Renal cortex interstitium (tissue), 11 donors: ENCODE data around the gene PLEKHA4. TPM values are rescaled to one million over a fixed set of nuclear protein-coding genes. Genes with fewer than 3 reads are reported as not detected.
"Not testable (repeated sequence)": the region's sequence is repeated elsewhere in the genome, so short reads cannot be mapped to it uniquely, and the experiment has no call there.

Source experiments
- DNase-seq, 11 donors: peaks; one replicate each; pipeline ENCODE4 v3.0.0-alpha.2; 2013; ENCODE audit warnings: low read depth in 9 of 11, low spot score in 4 of 11; ENCODE audit errors: extremely low read depth in 1 of 11
- polyA plus RNA-seq, 3 donors: library from polyadenylated mRNA; unstranded; fragments of 120-200 nt; gene quantifications; one replicate each; pipeline ENCODE4 v1.2.1, GENCODE V29; 2013; ENCODE audit not compliant: insufficient read length in 3 of 3

The PLEKHA4 gene
- polyA plus RNA-seq, 3 donors, result 20.6 to 29.6 (median 27.9) TPM

DNA sequence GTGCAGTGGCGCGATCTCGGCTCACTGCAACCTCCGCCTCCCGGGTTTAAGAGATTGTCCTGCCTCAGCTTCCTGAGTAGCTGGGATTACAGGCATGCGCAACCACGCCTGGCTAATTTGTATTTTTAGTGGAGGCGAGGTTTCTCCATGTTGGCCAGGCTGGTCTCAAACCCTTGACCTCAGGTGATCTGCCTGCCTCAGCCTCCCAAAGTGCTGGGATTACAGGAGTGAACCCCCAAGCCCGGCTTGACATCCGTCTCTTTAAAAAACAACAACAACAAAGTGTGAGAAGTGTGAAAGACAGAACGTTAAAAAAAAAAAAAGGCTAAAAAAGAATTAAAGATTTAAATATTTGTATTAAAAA lies 31.0 kb upstream of the PLEKHA4 start:
- DNase-seq, result not testable (repeated sequence)

GRCh38 chr19:48897181-48897580 lies 28.8 kb upstream of the PLEKHA4 start:
- no peak for DNase-seq

DNA sequence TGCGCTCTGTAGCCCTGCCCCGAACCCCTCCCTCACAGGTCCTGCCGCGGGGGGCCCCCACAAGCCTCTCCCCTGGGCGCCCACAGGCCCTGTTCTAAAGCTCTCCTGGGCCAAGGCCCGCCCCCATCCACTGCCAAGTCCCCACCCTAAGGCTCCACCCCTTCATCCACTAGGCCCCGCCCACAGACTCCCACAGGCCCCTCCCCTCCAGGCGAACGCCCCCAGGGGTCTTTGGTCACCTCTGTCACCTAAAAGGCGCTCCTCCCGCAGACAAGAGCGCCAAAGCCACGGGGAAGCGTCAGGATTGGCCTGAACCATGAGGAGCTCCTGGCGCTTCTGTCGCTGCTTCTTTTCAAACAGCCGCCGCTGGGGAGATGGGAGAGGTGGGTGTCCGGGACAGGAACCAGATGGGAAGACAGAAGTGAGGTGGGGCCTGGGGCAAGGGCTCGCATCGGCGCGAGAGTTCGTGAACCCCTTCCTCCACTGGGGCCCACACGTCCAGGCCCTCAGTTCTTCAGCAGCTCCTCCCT lies 27.8 kb upstream of the PLEKHA4 start:
- DNase-seq, result no peak

DNA sequence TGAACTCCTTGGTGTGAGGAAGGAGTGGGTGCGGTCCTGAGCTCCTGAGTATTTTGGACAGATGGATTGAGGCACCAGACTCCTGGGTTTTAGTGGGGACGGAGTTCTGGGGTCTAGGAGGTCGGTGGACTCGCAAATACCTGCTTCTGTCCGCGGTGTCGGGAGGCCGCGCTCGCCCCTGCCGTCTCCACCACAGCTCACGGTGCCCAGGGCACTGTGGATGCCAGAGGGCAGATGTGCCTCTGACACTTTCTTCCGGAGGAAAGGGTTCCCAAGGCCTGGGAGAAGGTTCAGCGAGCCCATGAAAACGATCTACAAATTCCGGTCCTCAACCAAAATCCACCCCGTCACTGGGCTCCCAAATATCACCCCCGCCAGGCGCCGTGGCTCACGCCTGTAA lies 26.8 kb upstream of the PLEKHA4 start:
- DNase-seq, result no peak

DNA sequence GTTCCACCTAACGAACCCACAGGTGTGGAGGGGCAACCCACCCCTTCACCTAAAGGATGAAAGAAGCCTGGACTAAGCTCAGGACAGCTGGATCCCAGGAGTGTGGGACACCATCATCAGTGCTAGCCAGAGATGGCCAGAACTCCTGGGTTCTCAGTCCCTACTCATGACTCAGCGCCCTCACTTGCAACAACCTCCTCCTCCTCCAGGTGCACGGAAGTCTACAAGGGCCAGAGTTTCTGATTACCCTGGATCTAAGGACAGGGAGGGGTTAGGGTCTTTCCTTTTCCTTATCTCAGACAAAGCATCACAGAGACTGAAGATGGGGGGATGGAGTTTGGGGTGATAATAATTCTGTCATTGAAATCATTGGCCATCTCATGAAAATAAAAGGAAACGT lies 22.1 kb upstream of the PLEKHA4 start:
- no peak for DNase-seq

- DNase-seq, result not testable (repeated sequence)
Observed at GRCh38 chr19:48889496-48889895, 21.1 kb upstream of the PLEKHA4 start.

DNA sequence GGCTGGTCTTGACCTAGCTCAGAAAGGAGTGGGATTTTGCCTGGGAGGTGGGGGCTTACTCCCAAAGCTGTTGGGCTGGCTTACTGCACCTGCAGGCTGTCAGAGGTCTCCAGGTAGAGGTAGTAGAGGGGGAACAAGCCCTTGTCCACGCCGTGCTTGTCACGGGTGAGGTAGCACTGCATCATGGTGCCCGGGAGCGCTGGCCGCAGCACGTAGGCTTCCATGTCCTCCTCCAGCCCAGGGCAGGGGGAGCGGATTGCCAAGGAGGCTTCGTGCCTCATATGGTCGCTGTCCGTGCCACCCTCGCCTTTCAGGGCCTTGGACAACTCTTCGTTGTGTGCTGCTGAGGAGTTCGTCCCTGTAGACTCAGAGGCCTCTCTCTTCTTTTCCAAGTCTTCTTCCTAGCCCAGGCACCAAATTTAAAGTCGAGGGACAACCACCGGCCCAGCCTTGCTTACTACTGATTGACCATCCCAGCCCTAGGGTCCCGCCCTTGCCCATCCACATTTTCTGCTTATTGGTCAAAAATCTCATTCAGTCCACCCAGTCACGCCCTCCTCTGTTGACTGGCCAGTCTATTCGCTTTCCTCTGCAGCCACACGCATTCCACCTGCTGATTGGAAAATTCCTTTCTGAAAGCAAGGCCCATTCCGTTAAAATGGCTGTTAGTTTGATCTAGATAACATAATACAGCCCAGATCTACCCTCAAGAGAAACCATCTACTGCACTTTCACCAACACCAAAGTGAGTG lies 19.6 kb upstream of the PLEKHA4 start:
- DNase-seq, result no peak

DNA sequence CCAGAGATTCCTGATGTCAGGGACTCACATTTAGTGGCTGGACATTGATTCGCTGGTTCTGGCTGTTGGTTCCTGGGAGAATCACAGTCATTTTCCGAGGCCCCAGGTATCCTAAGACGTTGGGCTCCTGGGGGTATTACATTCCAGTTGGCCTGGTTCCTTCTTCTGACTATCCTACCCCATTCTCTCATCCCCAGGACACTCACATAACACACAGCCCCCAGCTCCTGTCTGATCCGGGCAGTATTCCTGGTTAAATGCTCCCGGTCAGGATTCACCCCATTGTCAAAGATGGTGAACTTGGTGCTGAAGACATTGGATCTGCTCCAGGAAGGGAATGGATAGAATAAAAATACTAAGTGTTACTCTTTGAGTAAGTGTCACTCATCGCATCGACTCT lies 15.3 kb upstream of the PLEKHA4 start:
- DNase-seq, result no peak

- DNase-seq, result no peak
Observed at GRCh38 chr19:48881741-48882657, 13.6 kb upstream of the PLEKHA4 start.

DNA sequence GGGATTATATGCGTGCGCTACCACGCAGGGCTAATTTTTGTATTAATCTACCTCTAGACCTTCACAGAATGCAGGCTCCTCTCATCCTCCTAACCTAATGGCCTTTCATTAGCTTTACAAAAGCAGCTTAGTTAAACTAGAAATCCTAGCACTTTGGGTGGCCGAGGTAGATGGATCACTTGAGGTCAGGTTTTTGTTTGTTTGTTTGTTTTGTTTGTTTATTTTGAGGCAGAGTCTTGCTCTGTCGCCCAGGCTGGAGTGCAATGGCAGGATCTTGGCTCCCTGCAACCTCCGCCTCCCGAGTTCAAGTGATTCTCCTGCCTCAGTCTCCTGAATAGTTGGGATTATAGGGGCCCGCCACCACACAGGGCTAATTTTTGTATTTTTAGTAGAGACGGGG lies 11.3 kb upstream of the PLEKHA4 start:
- not testable (repeated sequence) for DNase-seq

DNA sequence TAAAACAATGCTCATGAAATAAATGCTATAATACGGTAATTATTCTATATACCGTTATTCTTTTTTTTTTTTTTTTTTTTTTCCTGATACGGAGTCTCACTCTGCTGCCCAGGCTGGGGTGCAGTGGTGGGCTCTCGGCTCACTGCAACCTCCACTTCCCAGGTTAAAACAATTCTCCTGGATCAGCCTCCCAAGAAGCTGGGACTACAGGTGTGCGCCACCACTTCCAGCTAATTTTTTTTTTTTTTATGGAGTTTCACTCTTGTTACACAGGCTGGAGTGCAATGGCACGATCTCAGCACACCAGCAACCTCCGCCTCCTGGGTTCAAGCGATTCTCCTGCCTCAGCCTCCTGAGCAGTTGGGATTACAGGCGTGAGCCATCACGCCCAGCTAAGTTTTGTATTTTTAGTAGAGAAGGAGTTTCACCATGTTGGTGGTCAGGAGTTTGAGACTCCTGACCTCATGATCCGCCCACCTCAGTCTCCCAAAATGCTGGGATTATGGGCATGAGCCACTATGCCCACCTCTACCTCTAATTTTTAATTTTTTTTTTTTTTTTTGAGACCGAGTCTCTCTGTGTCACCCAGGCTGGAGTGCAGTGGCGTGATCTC lies 10.7 kb upstream of the PLEKHA4 start:
- DNase-seq, result no peak

DNA sequence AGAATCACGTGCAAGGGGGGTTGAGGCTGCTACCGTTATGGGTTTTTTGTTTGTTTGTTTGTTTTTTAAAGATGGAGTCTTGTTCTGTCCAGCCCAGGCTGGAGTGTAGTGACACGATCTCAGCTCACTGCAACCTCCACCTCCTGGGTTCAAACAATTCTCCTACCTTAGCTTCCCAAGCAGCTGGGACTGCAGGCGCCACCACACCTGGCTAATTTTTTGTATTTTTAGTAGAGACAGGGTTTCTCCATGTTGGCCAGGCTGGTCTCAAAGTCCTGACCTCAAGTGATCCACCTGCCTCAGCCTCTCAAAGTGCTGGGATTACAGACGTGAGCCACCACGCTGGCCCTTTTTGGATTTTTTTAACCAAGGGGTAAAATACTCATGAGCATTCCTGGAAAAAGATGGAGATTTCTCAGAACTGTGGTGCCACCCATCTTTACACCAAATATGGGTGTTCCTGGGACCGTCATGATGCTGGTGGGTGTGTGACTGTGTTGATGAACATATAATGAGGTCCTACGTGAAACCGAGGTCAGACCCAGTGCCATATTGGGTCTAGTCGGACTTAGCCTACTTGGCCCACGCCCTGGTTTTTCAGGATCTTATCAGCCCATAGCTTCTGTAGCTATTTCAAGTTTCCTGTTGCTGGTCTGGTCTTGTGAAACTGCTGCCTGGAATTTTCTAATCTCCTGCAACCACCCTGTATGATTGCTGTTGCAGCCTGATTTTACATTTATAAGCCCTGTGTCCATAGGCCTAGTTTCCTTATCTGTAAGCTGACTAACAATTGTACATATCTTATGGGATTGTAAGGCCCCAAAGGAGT lies 10.0 kb upstream of the PLEKHA4 start:
- no peak for DNase-seq

DNA sequence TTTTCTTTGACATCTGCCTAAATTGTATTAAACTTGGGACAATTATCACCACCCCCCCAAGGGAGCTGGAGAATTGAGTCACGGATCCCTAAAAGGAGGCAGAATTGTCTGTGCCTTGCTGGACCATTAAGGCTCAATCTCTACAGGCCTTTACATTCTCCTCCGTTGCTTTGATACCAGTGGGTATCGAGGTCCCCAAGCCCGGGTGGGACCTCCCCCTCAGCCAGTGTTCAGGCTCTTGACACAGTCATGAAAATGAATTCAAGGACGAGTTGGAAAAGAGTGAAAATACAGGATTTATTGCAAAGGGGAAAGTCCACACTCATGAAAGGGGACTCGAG lies 9.4 kb upstream of the PLEKHA4 start:
- no peak for DNase-seq

DNA sequence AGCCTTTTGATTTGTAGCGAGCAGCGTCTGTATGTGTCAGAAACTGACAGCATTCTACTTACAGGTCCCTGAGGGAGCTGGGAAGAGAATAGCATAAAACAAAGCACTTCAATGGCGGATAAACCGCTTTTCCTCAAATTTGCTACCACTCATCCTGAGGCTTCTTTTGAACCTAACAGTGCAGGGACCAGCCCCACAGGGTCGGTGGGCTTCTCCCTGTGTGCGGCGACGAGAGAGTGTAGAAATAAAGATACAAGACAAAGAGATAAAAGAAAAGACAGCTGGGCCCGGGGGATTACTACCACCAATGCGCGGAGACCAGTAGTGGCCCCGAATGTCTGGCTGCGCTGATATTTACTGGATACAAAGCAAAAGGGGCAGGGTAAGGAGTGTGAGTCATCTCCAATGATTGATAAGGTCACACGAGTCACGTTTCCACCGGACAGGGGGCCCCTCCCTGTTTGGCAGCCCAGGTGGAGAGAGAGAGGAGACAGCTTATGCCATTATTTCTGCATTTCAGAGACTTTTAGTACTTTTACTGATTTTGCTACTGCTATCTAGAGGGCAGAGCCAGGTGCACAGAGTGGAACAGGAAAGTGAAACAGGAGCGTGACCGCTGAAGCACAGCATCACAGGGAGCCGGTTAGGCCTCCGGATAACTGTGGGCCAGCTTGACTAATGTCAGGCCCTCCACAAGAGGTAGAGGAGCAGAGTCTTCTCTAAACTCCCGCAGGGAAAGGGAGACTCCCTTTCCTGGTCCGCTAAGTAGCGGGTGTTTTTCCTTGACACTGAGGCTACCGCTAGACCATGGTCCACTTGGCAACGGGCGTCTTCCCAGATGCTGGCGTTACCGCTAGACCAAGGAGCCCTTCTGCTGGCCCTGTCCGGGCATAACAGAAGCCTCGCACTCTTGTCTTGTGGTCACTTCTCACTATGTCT lies 7.9 kb upstream of the PLEKHA4 start:
- not testable (repeated sequence) for DNase-seq

GRCh38 chr19:48874303-48875135 lies 6.1 kb upstream of the PLEKHA4 start:
- DNase-seq, result no peak

DNA sequence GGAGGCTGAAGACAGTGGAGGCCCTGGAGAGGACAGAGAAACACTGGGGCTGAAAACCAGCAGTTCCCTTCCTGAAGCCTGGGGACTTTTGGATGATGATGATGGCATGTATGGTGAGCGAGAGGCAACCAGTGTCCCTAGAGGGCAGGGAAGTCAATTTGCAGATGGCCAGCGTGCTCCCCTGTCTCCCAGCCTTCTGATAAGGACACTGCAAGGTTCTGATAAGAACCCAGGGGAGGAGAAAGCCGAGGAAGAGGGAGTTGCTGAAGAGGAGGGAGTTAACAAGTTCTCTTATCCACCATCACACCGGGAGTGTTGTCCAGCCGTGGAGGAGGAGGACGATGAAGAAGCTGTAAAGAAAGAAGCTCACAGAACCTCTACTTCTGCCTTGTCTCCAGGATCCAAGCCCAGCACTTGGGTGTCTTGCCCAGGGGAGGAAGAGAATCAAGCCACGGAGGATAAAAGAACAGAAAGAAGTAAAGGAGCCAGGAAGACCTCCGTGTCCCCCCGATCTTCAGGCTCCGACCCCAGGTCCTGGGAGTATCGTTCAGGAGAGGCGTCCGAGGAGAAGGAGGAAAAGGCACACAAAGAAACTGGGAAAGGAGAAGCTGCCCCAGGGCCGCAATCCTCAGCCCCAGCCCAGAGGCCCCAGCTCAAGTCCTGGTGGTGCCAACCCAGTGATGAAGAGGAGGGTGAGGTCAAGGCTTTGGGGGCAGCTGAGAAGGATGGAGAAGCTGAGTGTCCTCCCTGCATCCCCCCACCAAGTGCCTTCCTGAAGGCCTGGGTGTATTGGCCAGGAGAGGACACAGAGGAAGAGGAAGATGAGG lies 5.3 kb upstream of the PLEKHA4 start:
- no peak for DNase-seq
